Psoas muscle (tissue), 8 donors: ENCODE data around the gene MS4A18. TPM values are rescaled to one million over a fixed set of nuclear protein-coding genes. Genes with fewer than 3 reads are reported as not detected.

ENCODE experiments used
- ATAC-seq, 4 donors: fragments of 200-7000 bp; cut with Tn5 transposase; one replicate each; pipeline ENCODE4 v1.9.1; 2020; ENCODE audit warnings: moderate library complexity in 3 of 4, mild to moderate bottlenecking in 2 of 4
- DNase-seq, 2 donors: peaks; one replicate each; pipeline ENCODE4 v3.0.0-alpha.2; 2020
- H3K27ac ChIP-seq: fragments of 200-600 bp; one replicate; pipeline ENCODE4 v1.8.0; 2022
- H3K27me3 ChIP-seq, 3 donors: fragments of 200-600 bp in 1 of 3; one replicate each; pipeline versions ENCODE4 v1.6.1 to v1.8.0; 2013 to 2022; ENCODE audit warnings: low read length in 2 of 3, mild to moderate bottlenecking in 2 of 3, moderate library complexity in 1 of 3; ENCODE audit not compliant: insufficient read depth in 3 of 3
- H3K36me3 ChIP-seq, 2 donors: fragments of 200-600 bp in 1 of 2; one replicate each; pipeline versions ENCODE4 v1.6.1 to v1.8.0; 2013 to 2022; ENCODE audit warnings: low read depth in 1 of 2, mild to moderate bottlenecking in 1 of 2, moderate library complexity in 1 of 2; ENCODE audit not compliant: insufficient read depth in 1 of 2
- H3K4me1 ChIP-seq: fragments of 200-600 bp; one replicate; pipeline ENCODE4 v1.8.0; 2022
- H3K4me3 ChIP-seq: fragments of 200-600 bp; one replicate; pipeline ENCODE4 v1.8.0; 2022; ENCODE audit warnings: mild to moderate bottlenecking
- H3K9me3 ChIP-seq: fragments of 200-600 bp; one replicate; pipeline ENCODE4 v1.8.0; 2022
- CTCF ChIP-seq: fragments of 200-600 bp; IDR thresholded peaks from one replicate; pipeline ENCODE4 v1.8.0; 2022; ENCODE audit warnings: antibody characterized with exemption
- WGBS, 3 donors: extraction: QIAGEN DNeasy Blood & Tissue Kit; methylation state at CpG; one replicate each; pipeline versions ENCODE4 v1.1.6 to v1.1.7; 2013; 5-methylcytosine and 5-hydroxymethylcytosine counted together
- intact Hi-C, 2 donors: fragments of 100-400 bp; cut with DNase I; formaldehyde crosslinking; loops; one replicate each; pipeline versions ENCODE4 v1.11.0 to v1.14.2; 2022
- polyA plus RNA-seq, 3 donors: library from polyadenylated mRNA; stranded (reverse); fragments of 200-250 nt; gene quantifications; one replicate each; pipeline ENCODE4 v1.2.3, GENCODE V29; 2013
- total RNA-seq, 4 donors: library from RNA; stranded (reverse); fragmentation: NEBNext Ultra II Directional in 2 of 4; extraction: Animal tissue kit (Norgen Biotek cat#: 25700) in 2 of 4; gene quantifications; one replicate each; pipeline versions ENCODE4 v1.2.1 to v1.2.4, GENCODE V29; 2021 to 2023
- donor health status: healthy with polysubstance abuse.
- donor health status: DM: no; HTN: no; CAD: no; lungs with moderate emphysema.
- donor health status: Bipolar disorder and iron deficiency.
- donor health status: healthy.
- donor health status: DM: yes; HTN: yes; CAD: no.
- donor health status: DM: no; HTN: no; CAD: no.
- donor health status: DM: no; HTN: no; CAD: no.
- donor health status: DM: yes; HTN: yes; CAD: no.

MS4A18 gene
- total and polyA plus RNA-seq, 7 donors = not detected

- Histone ChIP-seq H3K4me3 (no peak overlapping the region), H3K27me3 (peaks cover 0 to 17% (median 0%) of the 10 kb centered on the region in 3 donors), H3K27ac (no peak overlapping the region), H3K36me3 (no peaks in the 10 kb centered on the region), H3K4me1 (no peaks in the 10 kb centered on the region), H3K9me3 (no peaks in the 10 kb centered on the region)
- intact Hi-C loops = no loop called here
- no peak for DNase-seq
- WGBS, 3 donors = 70 to 71% (median 70%) methylated on average over 3 of the region's 3 CpGs
- no peak for ATAC-seq
- TF ChIP-seq CTCF = no peak
Observed at GRCh38 chr11:60750911-60751310, 26.4 kb downstream of the MS4A18 start.

DNA sequence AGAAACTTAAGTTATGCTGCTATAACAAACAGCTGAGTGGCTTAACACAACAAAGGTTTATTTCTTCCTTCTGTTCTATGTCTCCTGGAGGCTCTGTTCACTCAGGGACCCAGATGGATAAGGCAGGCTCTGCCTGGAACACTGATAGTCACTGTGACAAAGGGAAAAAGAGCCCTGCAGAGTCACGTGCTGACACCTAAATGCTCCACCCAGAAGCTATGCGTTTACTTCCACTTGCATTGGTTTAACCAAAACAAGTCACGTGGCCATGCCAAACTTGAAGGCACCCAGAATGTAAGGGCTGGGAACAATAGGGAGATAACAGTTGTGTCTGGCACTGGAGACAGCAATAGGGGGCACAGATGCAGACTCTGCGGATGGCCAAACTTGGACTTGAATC lies 28.8 kb downstream of the MS4A18 start:
- WGBS, 3 donors = 51 to 65% (median 53%) methylated on average over 4 of the region's 4 CpGs
- TF ChIP-seq CTCF = no peak
- no peak for ATAC-seq
- Histone ChIP-seq H3K36me3 (no peaks in the 10 kb centered on the region), H3K9me3 (no peaks in the 10 kb centered on the region), H3K27ac (no peak overlapping the region), H3K27me3 (peaks cover 0 to 17% (median 0%) of the 10 kb centered on the region in 3 donors), H3K4me1 (no peaks in the 10 kb centered on the region), H3K4me3 (no peak overlapping the region)
- intact Hi-C loops = no loop called here
- no peak for DNase-seq

GRCh38 chr11:60754887-60755286 lies 30.4 kb downstream of the MS4A18 start:
- no peaks in the 10 kb centered on the region for H3K36me3 ChIP-seq
- intact Hi-C loops = no loop called here

DNA sequence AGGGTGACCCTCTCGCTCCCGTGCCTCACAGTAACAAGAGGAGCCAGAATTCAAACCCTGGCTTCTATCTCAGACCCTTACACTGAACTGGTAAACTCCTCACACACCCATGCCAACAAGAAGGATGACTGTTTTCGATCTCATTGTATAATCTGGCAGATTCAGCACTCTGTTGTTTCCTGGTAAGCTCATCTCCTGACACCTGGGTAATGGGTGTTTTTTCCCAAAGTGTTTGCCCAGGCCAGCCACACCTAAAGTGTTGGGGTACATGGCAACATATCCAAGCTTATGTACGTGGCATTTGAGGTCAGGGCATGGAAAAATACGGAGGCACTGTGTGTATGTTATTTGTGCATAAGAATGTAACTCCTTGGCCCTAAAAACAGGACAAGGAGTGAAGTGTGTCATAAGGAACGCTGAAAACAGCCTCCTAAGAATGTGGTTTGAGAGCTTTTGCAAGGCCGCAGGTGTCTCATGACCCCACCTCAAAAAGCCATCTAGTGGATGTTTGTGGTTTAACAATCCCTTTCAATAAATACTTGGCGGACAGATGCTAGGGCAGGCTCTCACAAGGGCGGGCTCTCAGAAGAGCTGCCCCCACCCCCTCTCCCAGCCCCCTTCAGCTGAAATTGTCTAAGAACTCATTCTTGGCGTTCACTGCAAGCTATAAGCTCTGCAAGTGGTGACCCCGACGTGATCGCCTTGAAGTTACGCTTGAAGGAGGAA lies 31.9 kb downstream of the MS4A18 start, which contains the start of gene MS4A15:
MS4A15 (plus strand) TSS at position 561 of the 726 bp plus-strand sequence. CDS start 6,867 bp downstream, outside the sequence.
- no peak for DNase-seq
- Histone ChIP-seq H3K36me3 (no peaks in the 10 kb centered on the region), H3K4me1 (no peaks in the 10 kb centered on the region), H3K9me3 (no peaks in the 10 kb centered on the region), H3K27me3 (peaks cover 0 to 14% (median 0%) of the 10 kb centered on the region in 3 donors), H3K27ac (no peak within 1 kb of the TSS), H3K4me3 (no peak within 1 kb of the TSS)
- WGBS, 3 donors = 55 to 62% (median 55%) methylated on average over 14 of the region's 14 CpGs
- no peak for TF ChIP-seq CTCF
- ATAC-seq = no peak
- intact Hi-C loops = no loop called here

More at GRCh38 chr11:60754887-60755286, 30.4 kb downstream of the MS4A18 start:
- Histone ChIP-seq H3K27ac (no peak overlapping the region), H3K4me1 (no peaks in the 10 kb centered on the region), H3K4me3 (no peak overlapping the region), H3K27me3 (peaks cover 0 to 17% (median 0%) of the 10 kb centered on the region in 3 donors), H3K9me3 (no peaks in the 10 kb centered on the region)
- no peak for ATAC-seq
- no peak for DNase-seq
- TF ChIP-seq CTCF = no peak
- WGBS, 3 donors = 84 to 89% (median 85%) methylated on average over 6 of the region's 6 CpGs
